A673 (cell line): ENCODE measurements around the gene CRACR2A. TPM values are rescaled to one million over a fixed set of nuclear protein-coding genes. Genes with fewer than 3 reads are reported as not detected.

ENCODE experiments used
- BruUV-seq: library from RNA; stranded (reverse); fragments of 400-500 nt; replicated peaks from 2 replicates; lab custom pipeline; 2021; lab: Mats Ljungman, UMichigan
- CTCF ChIA-PET: fragments of 300-600 bp; sonication (Branson Sonifier 250); formaldehyde crosslinking; loops from one replicate; lab custom pipeline; 2022; ENCODE audit warnings: antibody characterized with exemption; lab: Charles Lee
- POLR2A ChIA-PET: fragments of 300-600 bp; sonication (Branson Sonifier 250); formaldehyde crosslinking; loops from one replicate; lab custom pipeline; 2022; ENCODE audit warnings: antibody characterized with exemption; ENCODE audit not compliant: low non-redundant PET; lab: Charles Lee
- DNase-seq: peaks from one replicate; pipeline ENCODE4 v3.0.0-alpha.2; 2015; ENCODE audit warnings: low spot score
- H3K27ac ChIP-seq: fragments of 200-600 bp; sonication (generic); 2 replicates; pipeline ENCODE4 v1.5.1; 2016; ENCODE audit warnings: mixed run types, low read depth, mild to moderate bottlenecking, mixed read lengths, antibody characterized with exemption, low read length; ENCODE audit not compliant: poor library complexity, severe bottlenecking
- H3K27me3 ChIP-seq: fragments of 200-600 bp; sonication (generic); replicated peaks from 2 replicates; pipeline ENCODE4 v1.6.1; 2017; ENCODE audit warnings: mixed run types, low read depth, mild to moderate bottlenecking, mixed read lengths, antibody characterized with exemption, low read length; ENCODE audit not compliant: insufficient read depth, poor library complexity
- H3K36me3 ChIP-seq: fragments of 200-600 bp; sonication (generic); 2 replicates; pipeline ENCODE4 v1.6.1; 2016; ENCODE audit warnings: mixed run types, mild to moderate bottlenecking, mixed read lengths, antibody characterized with exemption, low read length; ENCODE audit not compliant: insufficient read depth, poor library complexity, severe bottlenecking
- H3K4me1 ChIP-seq: fragments of 200-600 bp; sonication (generic); 2 replicates; pipeline ENCODE4 v1.6.1; 2017; ENCODE audit warnings: mixed run types, mild to moderate bottlenecking, mixed read lengths, antibody characterized with exemption, low read length; ENCODE audit not compliant: insufficient read depth, poor library complexity, severe bottlenecking
- H3K4me3 ChIP-seq: fragments of 200-600 bp; sonication (generic); 2 replicates; pipeline ENCODE4 v1.5.1; 2016; ENCODE audit warnings: low read depth, mixed run types, mild to moderate bottlenecking, mixed read lengths, low read length; ENCODE audit not compliant: poor library complexity, severe bottlenecking
- H3K9me3 ChIP-seq: fragments of 200-600 bp; sonication (generic); 2 replicates; pipeline ENCODE4 v1.6.1; 2016; ENCODE audit warnings: mixed run types, low read depth, mild to moderate bottlenecking, mixed read lengths, antibody characterized with exemption, low read length; ENCODE audit not compliant: poor library complexity, severe bottlenecking
- CTCF ChIP-seq: fragments of 300-800, 200-600 bp; sonication (generic); conservative IDR thresholded peaks from 2 replicates; pipeline ENCODE4 v1.5.1; 2017; ENCODE audit warnings: low read depth, mild to moderate bottlenecking, antibody characterized with exemption, low read length, moderate library complexity, mixed read lengths
- EZH2 ChIP-seq: fragments of 200-600 bp; sonication (generic); IDR thresholded peaks from 2 replicates; pipeline ENCODE4 v1.6.1; 2017; ENCODE audit warnings: borderline replicate concordance, low read depth, mild to moderate bottlenecking, mixed read lengths, antibody characterized with exemption, low read length; ENCODE audit not compliant: poor library complexity, severe bottlenecking
- intact Hi-C: fragments of 100-400 bp; cut with micrococcal nuclease; formaldehyde crosslinking; loops from one replicate; pipeline ENCODE4 v1.10.0; 2022; ENCODE audit not compliant: unreplicated experiment
- total RNA-seq: library from RNA; stranded (reverse); gene quantifications from 2 replicates; pipeline ENCODE4 v1.2.3, GENCODE V29; 2021

The CRACR2A gene
- total RNA-seq, 1 experiment from 2014 or later, result 0.13 TPM

GRCh38 chr12:3686463-3686862 lies 66.4 kb downstream of the CRACR2A start:
- Histone ChIP-seq H3K27ac (no peak overlapping the region), H3K4me3 (no peak overlapping the region), H3K27me3 (peaks cover 45% of the 10 kb centered on the region), H3K36me3 (no peaks in the 10 kb centered on the region), H3K4me1 (no peaks in the 10 kb centered on the region), H3K9me3 (no peaks in the 10 kb centered on the region)
- ChIA-PET POLR2A (no interaction called here), CTCF (no interaction called here)
- BruUV-seq, result no TSS peak
- intact Hi-C loops, result no loop called here
- no peak for DNase-seq
- TF ChIP-seq CTCF, result no peak

GRCh38 chr12:3685830-3686229 lies 67.1 kb downstream of the CRACR2A start:
- H3K27me3 ChIP-seq, result peaks cover 40% of the 10 kb centered on the region
- BruUV-seq, result no TSS peak
- no peaks in the 10 kb centered on the region for H3K36me3 ChIP-seq
- H3K4me3 ChIP-seq, result no peak overlapping the region
- no peaks in the 10 kb centered on the region for H3K4me1 ChIP-seq
- ChIA-PET POLR2A (no interaction called here), CTCF (no interaction called here)
- intact Hi-C loops, result no loop called here
- DNase-seq, result no peak
- TF ChIP-seq EZH2 (no peak), CTCF (no peak)
- H3K27ac ChIP-seq, result no peak overlapping the region
- H3K9me3 ChIP-seq, result no peaks in the 10 kb centered on the region

GRCh38 chr12:3684449-3685051 lies 68.4 kb downstream of the CRACR2A start:
- no peak for DNase-seq
- no TSS peak for BruUV-seq
- Histone ChIP-seq H3K27me3 (peaks cover 38% of the 10 kb centered on the region), H3K36me3 (no peaks in the 10 kb centered on the region), H3K4me3 (no peak overlapping the region), H3K27ac (no peak overlapping the region), H3K9me3 (no peaks in the 10 kb centered on the region), H3K4me1 (no peaks in the 10 kb centered on the region)
- intact Hi-C loops, result no loop called here
- CTCF ChIA-PET, result no interaction called here
- TF ChIP-seq EZH2 (no peak), CTCF (no peak)
- POLR2A ChIA-PET, result no interaction called here
